ENCODE results near the gene GRID1.
A peak's percentile ranks its signal among the peaks of the same experiment; 100 is the strongest.
"Not testable (repeated sequence)": the region's sequence is repeated elsewhere in the genome, so short reads cannot be mapped to it uniquely, and the experiment has no call there.

GRID1 gene

GRCh38 chr10:85847085-85847484 is 519.5 kb downstream of the GRID1 start:
- no peak for DNase-seq (ENCODE audit: low read depth, low spot score)

GRCh38 chr10:85838660-85839059 is 527.9 kb downstream of the GRID1 start:
- not testable (repeated sequence) for DNase-seq (ENCODE audit: low read depth, low spot score)

DNA sequence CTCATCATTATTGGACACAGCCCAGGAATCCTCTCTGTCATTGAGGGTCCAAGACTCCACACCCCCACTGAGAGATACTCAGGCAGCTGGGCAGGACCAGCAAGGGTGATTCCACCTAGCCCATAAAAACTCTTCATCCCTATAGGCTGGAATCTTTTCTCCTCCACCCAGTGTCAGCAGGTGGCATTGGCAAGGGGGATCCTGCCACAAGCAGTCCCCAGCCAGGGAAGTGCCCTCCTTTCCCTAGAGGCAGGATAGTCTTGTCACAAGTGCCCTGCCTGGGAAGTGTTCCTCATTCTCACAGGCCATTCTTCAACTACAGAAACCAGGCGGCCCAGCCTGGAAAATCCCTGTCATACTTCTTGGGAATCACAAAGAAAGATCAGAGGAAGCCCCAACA is 533.6 kb downstream of the GRID1 start:
- DNase-seq (ENCODE audit: low read depth, low spot score): no peak

DNA sequence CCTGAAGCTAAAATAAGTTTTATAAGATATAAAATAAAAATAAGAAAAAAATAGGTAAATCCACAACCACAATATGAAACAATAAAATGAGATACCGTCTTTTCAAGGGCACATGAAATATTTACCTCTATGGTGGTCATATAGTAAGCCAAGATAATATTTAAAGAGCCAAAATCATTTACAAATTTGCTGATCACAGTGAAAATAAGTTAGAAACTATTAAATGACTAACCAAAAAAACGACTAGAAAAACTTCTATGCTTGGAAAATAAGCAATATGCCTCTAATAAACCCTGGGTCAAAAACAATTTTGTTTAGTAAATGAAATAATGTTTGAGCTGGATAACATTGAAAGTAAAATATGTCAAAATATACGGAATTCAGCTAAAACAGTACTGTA is 535.2 kb downstream of the GRID1 start:
- no peak for DNase-seq (ENCODE audit: low read depth, low spot score)

- no peak for DNase-seq (ENCODE audit: low read depth, low spot score)
Observed at GRCh38 chr10:85826377-85826776, 540.2 kb downstream of the GRID1 start.

GRCh38 chr10:85811405-85811804 is 555.2 kb downstream of the GRID1 start:
- DNase-seq (ENCODE audit: low read depth, low spot score): no peak

- no peak for DNase-seq (ENCODE audit: low read depth, low spot score)
Observed at GRCh38 chr10:85810674-85811073, 555.9 kb downstream of the GRID1 start.

DNA sequence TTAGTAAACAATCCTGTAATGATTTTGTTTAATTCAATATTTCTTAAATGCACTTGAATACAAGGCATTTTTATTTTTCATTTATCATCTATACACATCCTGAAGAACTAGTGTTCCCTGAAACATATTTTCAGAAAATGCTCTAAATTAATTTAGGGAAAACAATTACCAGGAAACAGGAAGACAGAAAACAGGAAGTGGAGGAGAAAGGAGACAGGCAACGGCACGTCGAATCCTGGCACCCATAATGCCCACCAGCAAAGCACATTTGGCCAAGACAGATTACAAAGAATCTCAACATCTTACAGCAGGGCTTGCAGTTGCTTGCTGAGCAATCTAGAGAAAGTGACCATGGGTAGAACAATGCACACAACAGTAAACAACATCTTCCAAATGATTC is 571.1 kb downstream of the GRID1 start:
- DNase-seq (ENCODE audit: low read depth, low spot score): no peak

DNA sequence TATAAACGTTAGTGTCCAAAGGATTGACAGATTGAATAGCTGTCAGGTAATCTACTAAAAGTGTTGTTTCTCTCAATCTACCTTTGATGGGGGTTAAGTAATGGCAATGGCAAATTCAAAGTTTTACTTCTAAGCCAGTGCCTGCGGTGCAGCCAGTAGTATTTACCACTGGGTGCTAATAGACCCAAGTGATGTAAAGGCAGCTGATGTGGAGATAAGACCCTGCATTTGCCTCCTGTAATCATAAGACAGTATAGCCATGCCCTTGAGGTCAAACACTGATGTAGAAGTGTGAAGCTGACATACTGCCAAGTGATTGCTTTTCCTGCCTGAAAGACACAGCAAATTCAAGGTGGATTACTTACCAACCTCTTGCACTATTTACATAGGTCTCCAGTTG is 572.0 kb downstream of the GRID1 start:
- no peak for DNase-seq (ENCODE audit: low read depth, low spot score)

GRCh38 chr10:85792533-85792858 is 574.1 kb downstream of the GRID1 start:
- no peak for DNase-seq (ENCODE audit: low read depth, low spot score)

GRCh38 chr10:85791818-85792532 is 574.6 kb downstream of the GRID1 start:
- DNase-seq (ENCODE audit: low read depth, low spot score): no peak

DNA sequence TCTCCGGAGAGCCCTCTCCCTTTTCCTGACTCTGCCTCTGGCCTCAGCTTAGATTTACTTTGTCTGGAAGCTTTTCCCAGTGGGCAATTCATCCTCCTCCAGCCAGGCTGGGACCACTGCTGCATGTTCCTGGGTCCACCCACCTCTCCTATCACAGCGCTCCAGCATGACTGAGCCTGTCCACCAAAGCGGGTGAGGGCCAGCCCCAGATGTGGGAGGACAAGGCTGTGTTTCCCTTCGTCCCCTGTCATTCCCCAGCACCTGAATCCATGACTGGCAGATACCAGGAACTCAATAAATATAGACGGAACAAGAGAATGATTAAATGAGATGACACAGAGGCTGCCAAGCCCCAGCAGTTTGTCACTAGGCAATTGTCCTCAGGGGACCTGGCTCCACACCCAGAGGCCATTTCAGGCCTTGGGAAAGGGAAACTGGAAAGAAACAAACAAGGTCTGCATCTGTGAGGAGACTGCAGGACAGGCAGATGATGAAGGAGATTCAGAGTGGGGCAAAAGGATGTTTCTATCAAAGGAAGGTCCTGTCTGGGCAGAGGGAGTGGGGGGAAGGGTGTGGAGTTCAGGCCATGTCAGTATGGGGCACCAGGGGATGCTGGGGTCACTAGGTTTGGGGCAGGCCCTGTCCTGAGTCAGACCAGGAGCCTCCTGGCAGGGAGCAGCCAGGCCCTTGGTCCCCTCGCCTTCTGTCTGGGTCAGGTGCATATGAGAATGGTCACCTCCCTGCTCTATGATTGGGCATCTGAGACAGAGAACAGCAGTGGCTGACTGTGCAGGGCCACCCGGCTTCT is 576.4 kb downstream of the GRID1 start:
- DNase-seq (ENCODE audit: low read depth, low spot score): no peak

GRCh38 chr10:85789125-85789524 is 577.5 kb downstream of the GRID1 start:
- DNase-seq (ENCODE audit: low read depth, low spot score): no peak

- DNase-seq (ENCODE audit: low read depth, low spot score): no peak
Observed at GRCh38 chr10:85788570-85788969, 578.0 kb downstream of the GRID1 start.

DNA sequence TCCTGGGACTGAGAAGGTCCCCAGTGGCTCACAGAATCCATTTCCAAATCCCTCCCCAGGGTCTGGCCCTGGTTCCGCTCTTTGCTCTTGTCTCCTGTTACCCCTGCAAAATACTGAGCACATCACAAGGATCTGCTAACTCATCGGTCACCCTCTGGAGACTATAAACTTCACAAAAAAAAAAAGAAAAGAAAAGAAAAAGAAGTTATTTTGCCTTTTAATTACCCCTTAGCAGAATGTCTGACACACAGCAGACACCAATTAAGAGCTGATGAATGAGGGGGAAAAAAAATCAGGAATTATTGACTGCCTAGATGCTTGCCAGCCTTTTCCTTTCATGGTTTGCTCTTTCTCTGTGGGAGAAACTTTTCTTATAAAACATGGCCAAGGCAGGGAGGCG is 578.7 kb downstream of the GRID1 start:
- DNase-seq (ENCODE audit: low read depth, low spot score): no peak

DNA sequence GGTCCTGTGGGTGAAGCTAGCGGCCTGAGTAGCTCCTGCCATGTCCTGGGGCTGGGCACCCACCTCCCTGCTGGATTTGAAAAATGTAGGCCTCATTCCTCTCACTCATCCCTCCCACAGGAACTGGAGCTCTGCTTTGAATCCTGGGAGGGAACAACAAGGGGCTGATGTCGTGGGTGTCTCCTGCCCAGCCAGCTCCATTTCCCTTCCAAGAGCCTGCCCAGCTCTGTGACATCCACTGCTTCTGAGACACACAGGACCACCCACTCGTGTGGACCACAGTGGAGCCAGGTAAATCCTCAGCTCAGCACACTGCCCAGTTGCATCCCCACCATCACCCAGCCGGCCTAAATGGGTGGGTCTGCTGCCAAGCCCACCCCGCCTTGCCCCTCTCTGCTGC is 579.2 kb downstream of the GRID1 start:
- DNase-seq (ENCODE audit: low read depth, low spot score): no peak

DNA sequence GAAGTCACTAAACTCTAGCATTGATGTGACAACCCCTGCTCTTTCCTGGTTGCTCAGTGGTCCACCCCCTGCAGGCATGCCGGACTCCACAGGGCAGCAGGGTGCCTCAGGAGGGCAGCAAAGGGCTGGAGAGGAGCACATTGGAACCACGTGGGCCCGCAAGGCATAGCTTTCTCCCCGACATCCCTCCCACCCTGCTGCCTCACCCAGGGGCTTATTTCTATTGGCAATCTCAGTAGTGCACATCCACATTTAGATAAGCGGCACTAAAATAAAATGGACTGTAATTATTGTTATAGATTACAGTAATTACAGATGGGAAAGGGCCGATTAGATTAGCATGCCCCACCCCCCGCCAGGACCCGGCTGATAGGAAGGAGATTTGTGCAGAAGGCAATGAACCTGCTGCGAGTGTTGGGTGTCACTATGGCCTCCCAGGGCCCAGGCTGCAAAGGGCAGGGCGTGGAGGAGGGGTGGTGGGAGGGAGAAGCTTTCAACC is 580.1 kb downstream of the GRID1 start:
- peak; percentile 78 for DNase-seq (ENCODE audit: low read depth, low spot score)

GRCh38 chr10:85784792-85785191 is 581.8 kb downstream of the GRID1 start:
- no peak for DNase-seq (ENCODE audit: low read depth, low spot score)

GRCh38 chr10:85781404-85781803 is 585.2 kb downstream of the GRID1 start:
- no peak for DNase-seq (ENCODE audit: low read depth, low spot score)

- DNase-seq (ENCODE audit: low read depth, low spot score): no peak
Observed at GRCh38 chr10:85778074-85778473, 588.5 kb downstream of the GRID1 start.

- no peak for DNase-seq (ENCODE audit: low read depth, low spot score)
Observed at GRCh38 chr10:85767891-85768290, 598.7 kb downstream of the GRID1 start.

DNA sequence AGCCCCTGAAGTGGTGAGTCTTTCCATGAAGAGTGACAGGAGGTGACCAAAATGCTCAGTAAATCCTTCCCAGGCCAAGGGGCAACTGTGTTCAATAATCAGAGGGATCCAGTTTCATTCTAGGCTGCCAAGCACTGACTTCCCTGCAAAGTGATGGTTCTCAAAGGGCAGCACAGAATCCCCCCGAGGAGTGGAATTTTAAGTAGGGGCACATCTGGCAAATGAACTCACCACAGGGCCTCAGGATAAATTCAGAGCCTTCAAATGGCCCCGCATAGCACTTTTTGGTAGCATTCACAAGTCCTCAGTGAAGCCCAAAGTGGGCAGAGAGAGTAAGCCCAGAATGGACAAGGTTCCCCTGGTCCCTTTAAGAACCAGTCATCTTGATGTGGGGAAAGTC is 602.5 kb downstream of the GRID1 start:
- DNase-seq (ENCODE audit: low read depth, low spot score): no peak

- DNase-seq (ENCODE audit: low read depth, low spot score): no peak
Observed at GRCh38 chr10:85761906-85762445, 604.6 kb downstream of the GRID1 start.

All from ELF-1 (cell line).